Inferior parietal cortex (tissue), 1 donor: ENCODE results near the gene N4BP2L1.
"Not testable (repeated sequence)": the region's sequence is repeated elsewhere in the genome, so short reads cannot be mapped to it uniquely, and the experiment has no call there.

Experiments used
- DNase-seq: peaks from one replicate; pipeline ENCODE4 v3.0.0-alpha.2; 2016; ENCODE audit errors: extremely low spot score

The N4BP2L1 gene

DNA sequence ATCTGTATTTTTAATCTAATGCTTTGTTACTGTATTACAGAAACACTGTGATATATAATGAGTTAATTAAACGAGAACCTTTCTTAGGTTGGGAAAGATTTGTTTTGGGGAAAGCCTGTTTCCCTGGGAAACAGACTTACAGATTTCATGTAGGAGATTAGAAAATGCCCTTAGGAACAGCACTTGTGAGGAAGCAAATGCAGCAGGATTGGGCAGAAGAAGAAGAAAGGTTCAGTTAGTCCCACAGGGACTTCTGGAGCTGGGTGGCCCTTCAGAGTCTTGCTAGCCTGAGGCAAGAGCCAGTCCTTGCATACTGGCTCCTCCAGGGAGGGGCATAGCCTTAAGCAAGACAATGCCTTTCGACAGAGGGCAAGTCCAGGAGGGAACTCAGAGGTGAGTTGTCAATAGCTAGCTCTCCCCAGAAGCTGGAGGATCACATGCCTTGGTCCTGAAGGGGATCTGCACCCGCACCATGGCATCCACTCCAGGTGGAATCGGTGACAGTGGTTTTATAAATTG, 36.8 kb downstream of the N4BP2L1 start:
- no peak for DNase-seq

DNA sequence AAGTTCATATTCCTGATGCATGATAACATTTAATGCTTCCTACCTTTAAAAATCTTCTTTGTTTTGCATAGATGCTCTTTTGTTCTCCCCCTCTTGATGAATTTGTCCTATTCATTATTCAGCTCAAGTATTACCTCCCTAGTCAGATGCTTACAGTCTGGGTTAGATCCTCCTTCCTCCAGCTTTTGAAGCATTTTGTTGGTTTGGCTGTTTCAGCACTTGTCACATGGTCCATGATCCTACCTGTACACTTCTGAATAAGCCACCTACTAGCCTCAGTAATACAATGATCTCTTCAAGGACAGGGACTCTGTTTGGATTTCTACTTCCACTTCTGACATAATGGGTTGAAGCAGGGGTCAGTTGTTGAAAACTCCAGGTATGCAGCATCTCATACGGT, 37.4 kb downstream of the N4BP2L1 start:
- DNase-seq: no peak

DNA sequence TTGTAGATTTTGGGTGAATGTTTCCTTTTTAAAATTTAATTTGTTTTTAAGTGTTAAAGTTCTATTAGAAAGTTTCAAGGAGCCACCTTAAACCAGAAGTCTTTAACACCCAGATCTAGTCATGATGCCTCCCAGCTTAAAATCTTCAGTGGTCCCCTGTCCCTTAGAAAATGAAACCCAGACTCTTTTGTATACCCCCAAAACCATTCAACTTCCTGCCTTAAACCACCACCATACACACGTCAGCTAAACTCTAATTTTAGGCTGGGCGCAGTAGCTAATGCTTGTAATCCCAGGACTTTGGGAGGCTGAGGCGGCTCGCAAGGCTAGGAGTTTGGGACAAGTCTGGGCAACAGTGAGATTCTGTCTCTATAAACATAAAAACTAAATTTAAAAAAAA, 37.9 kb downstream of the N4BP2L1 start:
- DNase-seq: no peak

DNA sequence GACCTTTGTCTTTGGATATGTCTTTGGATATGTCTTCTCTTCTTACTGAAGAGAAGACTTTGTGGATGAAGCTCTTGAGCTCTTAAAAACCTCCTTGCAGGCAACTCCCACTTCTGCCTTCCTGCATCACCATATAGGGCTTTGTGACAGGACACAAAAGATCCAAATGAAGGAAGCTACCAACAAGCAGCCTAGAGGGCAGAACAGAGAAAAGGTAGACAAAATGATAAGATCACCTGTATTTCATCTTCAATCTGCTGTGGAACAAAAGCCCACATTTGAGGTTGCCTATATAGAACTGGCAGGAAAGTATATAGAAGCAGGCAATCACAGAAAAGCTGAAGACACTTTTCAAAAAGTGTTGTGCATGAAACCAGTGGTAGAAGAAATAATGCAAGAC, 42.5 kb downstream of the N4BP2L1 start:
- no peak for DNase-seq

DNA sequence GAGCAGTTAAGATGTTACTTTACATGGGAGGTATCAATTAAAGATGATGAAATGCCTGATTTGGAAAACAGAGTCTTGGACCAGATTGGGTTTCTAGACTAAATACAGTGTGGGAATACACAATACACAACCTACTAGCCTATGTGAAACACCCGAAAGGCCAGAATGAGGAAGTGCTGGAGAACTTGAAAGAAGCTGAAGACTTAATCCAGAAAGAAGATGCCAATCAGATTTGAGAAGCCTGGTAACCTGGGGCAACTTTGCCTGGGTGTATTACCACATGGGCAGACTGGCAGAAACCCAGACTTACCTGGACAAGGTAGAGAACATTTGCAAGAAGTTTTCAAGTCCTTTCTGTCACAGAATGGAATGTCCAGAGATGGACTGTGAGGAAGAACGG, 43.2 kb downstream of the N4BP2L1 start:
- no peak for DNase-seq

DNA sequence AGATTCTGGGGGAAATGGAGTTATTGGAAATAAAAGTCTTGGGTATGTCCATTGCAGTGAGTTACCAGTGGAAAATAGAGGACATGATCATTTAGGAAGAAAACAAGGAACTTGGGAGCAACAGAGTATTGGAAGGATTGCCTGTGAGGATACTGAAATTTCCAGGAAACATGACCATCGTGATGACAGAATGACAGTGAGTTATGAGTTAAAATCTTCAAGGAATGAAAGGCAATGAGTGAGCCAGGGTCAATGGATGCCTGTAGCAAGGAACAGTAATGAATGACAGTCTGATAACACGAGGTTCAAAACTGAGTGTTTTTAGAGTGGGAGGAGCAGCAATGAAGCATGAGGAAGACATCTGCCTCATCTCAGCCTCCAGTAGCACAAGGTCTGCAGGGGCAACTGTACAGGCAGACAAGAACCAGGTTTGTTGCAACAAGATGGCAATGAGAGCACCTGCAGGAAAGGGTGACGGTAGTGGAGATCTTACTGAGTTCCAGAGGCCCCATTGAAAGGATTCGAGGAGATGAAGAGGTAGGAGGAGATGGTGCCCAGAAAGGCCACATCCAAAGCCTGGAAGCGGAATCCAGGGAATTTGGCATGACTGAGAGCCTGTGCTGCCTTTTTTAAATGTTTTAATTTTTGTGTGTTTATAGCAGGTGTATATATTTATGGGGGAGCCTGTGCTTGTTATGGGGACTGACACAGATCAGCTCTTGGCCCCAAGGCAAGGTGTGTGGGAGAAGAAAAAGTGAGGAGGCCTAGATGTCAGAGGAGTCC, 43.9 kb downstream of the N4BP2L1 start:
- DNase-seq: no peak

DNA sequence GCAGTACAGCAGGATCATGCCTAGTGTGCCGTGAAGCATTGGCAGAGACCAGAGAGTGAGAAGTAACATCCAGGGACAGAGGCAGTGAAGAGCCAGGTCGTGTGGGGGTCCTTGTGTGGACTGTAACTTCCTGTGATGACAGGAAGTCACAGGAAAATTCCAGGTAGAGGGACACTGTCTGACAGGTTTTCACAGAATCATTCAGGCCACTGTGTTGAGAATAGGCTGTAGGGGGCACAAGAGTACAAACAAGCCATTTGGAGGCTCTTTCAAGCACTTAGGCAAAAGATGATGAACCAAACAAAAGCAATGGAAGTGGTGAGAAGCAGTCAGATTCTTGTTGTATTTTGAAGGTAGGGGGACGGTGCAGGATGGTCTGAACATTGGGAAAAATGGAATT, 46.4 kb downstream of the N4BP2L1 start:
- peak; percentile 41 for DNase-seq

DNA sequence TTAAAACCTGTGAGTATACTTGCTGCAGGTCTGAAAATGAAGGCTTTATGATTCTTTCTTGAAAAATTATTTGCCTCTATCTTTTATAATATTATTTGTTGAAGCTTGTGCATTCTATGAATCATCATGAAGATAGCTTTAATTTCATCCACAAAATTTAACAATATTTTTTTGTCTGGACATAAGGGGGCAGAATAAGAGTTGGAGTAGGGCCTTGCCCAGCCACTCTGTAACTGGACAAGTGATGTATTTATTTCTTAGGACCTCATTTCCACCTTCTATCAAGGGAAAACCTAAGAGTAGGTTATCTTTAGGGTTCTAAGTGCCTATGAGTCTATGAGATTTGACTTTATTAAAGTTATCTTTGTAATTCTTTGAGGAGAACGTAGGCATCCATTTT, 49.9 kb downstream of the N4BP2L1 start:
- no peak for DNase-seq

DNA sequence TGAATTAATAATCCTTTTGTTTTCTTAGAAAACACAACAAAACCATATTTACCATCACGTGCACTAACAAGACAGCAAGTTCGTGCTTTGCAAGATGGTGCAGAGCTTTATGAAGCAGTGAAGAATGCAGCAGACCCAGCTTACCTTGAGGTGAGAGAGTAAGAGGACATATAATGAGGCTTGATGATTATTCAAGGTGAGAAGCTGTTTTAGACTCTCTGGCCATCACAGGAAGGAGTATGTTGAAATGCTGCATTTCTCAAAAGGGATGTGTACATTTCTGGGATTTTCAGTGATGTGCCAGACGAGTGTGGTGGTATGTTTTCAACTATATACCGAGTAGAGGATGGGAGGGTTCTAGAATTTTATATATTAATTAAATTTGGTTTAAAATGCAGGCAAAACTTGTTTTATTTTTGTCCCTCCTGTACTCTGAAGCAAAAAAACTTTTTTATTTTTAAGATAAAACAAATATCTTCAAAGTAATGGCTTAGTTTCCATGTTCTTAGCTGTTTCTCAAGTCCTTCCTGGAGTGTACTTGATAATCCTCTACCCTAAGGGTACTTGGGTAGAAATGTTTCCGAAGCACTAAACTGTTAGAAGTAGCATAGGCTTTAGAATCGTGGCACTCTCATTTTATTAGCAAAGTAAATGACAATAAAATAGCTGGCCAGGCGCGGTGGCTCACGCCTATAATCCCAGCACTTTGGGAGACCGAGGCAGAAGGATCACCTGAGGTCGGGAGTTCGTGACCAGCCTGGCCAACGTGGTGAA, 51.1 kb downstream of the N4BP2L1 start:
- no peak for DNase-seq

DNA sequence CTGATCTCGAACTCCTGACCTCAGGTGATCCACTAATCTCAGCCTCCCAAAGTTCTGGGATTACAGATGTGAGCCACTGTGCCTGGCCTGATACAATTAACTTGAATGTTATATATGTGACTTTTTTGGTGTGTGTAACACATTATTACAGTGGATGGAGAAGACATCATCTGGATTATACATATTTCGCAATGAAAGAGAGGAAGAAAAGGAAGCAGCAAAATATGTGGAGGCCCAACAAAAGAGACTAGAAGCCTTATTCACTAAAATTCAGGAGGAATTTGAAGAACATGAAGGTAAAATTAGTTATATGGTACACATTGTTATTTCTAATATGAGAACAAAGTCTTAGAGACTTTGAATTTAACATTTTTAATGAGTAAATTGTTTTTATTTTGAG, 57.1 kb downstream of the N4BP2L1 start:
- no peak for DNase-seq

DNA sequence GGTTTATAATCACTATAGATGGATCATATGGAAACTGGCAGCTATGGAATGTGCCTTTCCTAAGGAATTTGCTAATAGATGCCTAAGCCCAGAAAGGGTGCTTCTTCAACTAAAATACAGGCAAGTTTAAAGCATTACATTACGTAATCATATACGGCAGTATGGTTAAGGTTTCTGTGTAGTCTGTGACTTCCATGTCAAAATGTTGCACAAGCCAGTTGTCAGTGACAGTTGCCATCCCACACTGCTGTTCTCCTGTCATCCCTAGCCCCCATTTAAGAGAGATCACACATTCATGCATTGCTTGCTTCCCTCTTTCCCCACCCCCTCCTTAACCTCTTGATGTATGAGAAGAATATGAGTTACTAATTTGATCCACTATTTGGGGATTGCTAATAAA, 65.4 kb downstream of the N4BP2L1 start:
- DNase-seq: no peak

DNA sequence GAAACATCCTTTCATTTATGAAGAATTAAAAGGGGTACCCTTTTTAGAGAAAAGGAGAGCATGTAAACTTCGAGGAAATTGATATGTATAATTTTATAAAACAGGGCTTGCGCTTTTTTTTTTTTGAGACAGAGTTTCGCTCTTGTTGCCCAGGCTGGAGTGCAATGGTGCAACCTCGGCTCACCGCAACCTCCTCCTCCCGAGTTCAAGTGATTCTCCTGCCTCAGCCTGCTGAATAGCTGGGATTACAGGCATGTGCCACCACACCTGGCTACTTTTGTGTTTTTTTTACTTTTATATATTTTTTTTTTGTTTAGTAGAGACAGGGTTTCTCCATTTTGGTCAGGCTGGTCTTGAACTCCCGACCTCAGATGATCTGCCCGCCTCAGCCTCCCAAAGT, 72.0 kb downstream of the N4BP2L1 start:
- not testable (repeated sequence) for DNase-seq

DNA sequence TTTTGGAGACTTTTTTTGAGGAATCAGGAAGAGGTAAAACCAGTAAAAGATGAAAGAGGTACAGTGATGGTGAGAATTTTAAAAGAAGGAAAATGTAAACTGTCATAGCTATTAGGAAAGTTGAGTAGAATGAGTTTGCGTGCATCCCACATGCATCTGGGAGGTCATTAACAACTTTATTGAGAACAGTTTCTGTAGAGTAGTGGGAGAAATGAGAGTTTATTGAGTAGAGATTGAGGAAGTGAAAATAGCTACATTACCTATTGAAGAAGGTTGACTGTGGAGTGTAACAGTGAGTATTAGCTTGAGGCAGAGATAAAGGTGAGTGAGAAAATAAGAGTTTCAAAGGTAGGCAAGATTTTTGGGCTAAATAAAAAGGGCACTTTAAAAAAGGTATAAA, 73.9 kb downstream of the N4BP2L1 start:
- DNase-seq: no peak

DNA sequence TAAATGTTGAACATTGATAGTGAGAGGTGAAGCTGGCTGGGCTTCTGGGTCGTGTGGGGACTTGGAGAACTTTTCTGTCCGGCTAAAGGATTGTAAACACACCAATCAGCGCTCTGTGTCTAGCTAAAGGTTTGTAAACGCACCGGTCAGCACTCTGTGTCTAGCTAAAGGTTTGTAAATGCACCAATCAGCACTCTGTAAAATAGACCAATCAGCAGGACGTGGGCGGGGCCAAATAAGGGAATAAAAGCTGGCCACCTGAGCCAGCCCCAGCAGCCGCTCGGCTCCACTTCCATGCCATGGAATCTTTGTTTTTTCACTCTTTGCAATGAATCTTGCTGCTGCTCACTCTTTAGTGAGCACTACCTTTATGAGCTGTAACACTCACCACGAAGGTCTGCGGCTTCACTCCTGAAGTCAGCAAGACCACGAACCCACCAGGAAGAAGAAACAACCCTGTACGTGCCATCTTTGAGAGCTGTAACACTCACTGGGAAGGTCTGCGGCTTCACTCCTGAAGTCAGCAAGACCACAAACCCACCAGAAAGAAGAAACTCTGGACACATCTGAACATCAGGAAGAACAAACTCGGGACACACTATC, 77.0 kb downstream of the N4BP2L1 start:
- DNase-seq: not testable (repeated sequence)
